ENCODE results near the gene KCNAB1. TPM values are rescaled to one million over a fixed set of nuclear protein-coding genes. Genes with fewer than 3 reads are reported as not detected.
A peak's percentile ranks its signal among the peaks of the same experiment; 100 is the strongest.

The KCNAB1 gene
- total RNA-seq, 1 donor from 2014 or later: 3.9 TPM

GRCh38 chr3:156140001-156140595 lies 19.7 kb downstream of the KCNAB1 start:
- no peak for DNase-seq (ENCODE audit: extremely low spot score in 2 of 2)
- H3K36me3 ChIP-seq: no peaks in the 10 kb centered on the region
- H3K4me1 ChIP-seq: no peaks in the 10 kb centered on the region
- no peak overlapping the region for H3K27ac ChIP-seq
- TF ChIP-seq POLR2A (IDR thresholded peaks at IDR 0.05) (no peak), POLR2AphosphoS5 (IDR thresholded peaks at IDR 0.05; ENCODE audit: insufficient read depth in 1 of 2, low read depth in 1 of 2) (no peak), CTCF (IDR thresholded peaks at IDR 0.05) (no peak)
- no peaks in the 10 kb centered on the region for H3K9me3 ChIP-seq
- intact Hi-C loops (cut with DNase I): no loop called here
- H3K27me3 ChIP-seq: no peaks in the 10 kb centered on the region
- no peak overlapping the region for H3K4me3 ChIP-seq

GRCh38 chr3:156142702-156143101 lies 22.3 kb downstream of the KCNAB1 start:
- no peak for DNase-seq (ENCODE audit: extremely low spot score in 2 of 2)
- Histone ChIP-seq H3K27me3 (no peaks in the 10 kb centered on the region), H3K4me1 (no peaks in the 10 kb centered on the region), H3K9me3 (no peaks in the 10 kb centered on the region), H3K4me3 (no peak overlapping the region), H3K27ac (no peak overlapping the region), H3K36me3 (no peaks in the 10 kb centered on the region)
- TF ChIP-seq POLR2A (IDR thresholded peaks at IDR 0.05) (no peak), POLR2AphosphoS5 (IDR thresholded peaks at IDR 0.05; ENCODE audit: insufficient read depth in 1 of 2, low read depth in 1 of 2) (no peak), CTCF (IDR thresholded peaks at IDR 0.05) (no peak)
- intact Hi-C loops (cut with DNase I): no loop called here

DNA sequence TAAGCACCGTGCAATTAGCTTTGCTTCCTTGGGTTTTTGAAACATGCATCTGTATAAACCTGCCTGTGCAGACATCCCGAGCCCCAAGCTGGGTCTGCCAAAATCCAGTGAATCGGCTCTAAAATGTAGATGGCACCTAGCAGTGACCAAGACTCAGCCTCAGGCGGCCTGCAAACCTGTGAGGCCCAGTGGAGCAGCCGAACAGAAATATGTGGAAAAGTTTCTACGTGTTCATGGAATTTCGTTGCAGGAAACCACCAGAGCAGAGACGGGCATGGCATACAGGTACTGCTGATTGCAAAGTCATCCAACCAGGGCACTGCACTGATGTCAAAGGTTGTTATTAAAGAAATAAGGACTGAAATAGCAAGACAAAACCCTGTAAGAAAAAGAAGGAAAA lies 22.8 kb downstream of the KCNAB1 start:
- no peak for DNase-seq (ENCODE audit: extremely low spot score in 2 of 2)
- no peaks in the 10 kb centered on the region for H3K27me3 ChIP-seq
- TF ChIP-seq CTCF (IDR thresholded peaks at IDR 0.05) (no peak), POLR2A (IDR thresholded peaks at IDR 0.05) (no peak), POLR2AphosphoS5 (IDR thresholded peaks at IDR 0.05; ENCODE audit: insufficient read depth in 1 of 2, low read depth in 1 of 2) (no peak)
- peak overlapping the region in 1 of 2 donors; percentile 6 for H3K4me3 ChIP-seq
- H3K4me1 ChIP-seq: peaks cover 2% of the 10 kb centered on the region
- H3K36me3 ChIP-seq: no peaks in the 10 kb centered on the region
- no peaks in the 10 kb centered on the region for H3K9me3 ChIP-seq
- no peak overlapping the region for H3K27ac ChIP-seq
- intact Hi-C loops (cut with DNase I): no loop called here

- H3K27me3 ChIP-seq: no peaks in the 10 kb centered on the region
- H3K36me3 ChIP-seq: no peaks in the 10 kb centered on the region
- peaks cover 11% of the 10 kb centered on the region for H3K4me1 ChIP-seq
- H3K27ac ChIP-seq: no peak overlapping the region
- DNase-seq (ENCODE audit: extremely low spot score in 2 of 2): no peak
- H3K4me3 ChIP-seq: peak overlapping the region in 1 of 2 donors; percentile 8
- intact Hi-C loops (cut with DNase I): no loop called here
- TF ChIP-seq POLR2AphosphoS5 (IDR thresholded peaks at IDR 0.05; ENCODE audit: insufficient read depth in 1 of 2, low read depth in 1 of 2) (no peak), POLR2A (IDR thresholded peaks at IDR 0.05) (no peak), CTCF (IDR thresholded peaks at IDR 0.05) (no peak)
- no peaks in the 10 kb centered on the region for H3K9me3 ChIP-seq
Measured at GRCh38 chr3:156144060-156144459, 23.7 kb downstream of the KCNAB1 start.

- H3K36me3 ChIP-seq: no peaks in the 10 kb centered on the region
- peaks cover 19% of the 10 kb centered on the region for H3K4me1 ChIP-seq
- no peaks in the 10 kb centered on the region for H3K27me3 ChIP-seq
- intact Hi-C loops (cut with DNase I): no loop called here
- H3K27ac ChIP-seq: no peak overlapping the region
- no peak for DNase-seq (ENCODE audit: extremely low spot score in 2 of 2)
- H3K4me3 ChIP-seq: no peak overlapping the region
- H3K9me3 ChIP-seq: no peaks in the 10 kb centered on the region
- no peak for TF ChIP-seq POLR2AphosphoS5 (IDR thresholded peaks at IDR 0.05; ENCODE audit: insufficient read depth in 1 of 2, low read depth in 1 of 2)
- TF ChIP-seq POLR2A (IDR thresholded peaks at IDR 0.05): no peak
- no peak for TF ChIP-seq CTCF (IDR thresholded peaks at IDR 0.05)
Measured at GRCh38 chr3:156145866-156146265, 25.5 kb downstream of the KCNAB1 start.
